H1 (cell line): ENCODE results near the gene JADE1. TPM values are rescaled to one million over a fixed set of nuclear protein-coding genes. Genes with fewer than 3 reads are reported as not detected.

Experiments used
- CTCF ChIA-PET: fragments of 300-600 bp; sonication (Branson Sonifier 250); formaldehyde crosslinking; loops from one replicate; lab custom pipeline; 2021; ENCODE audit not compliant: partially characterized antibody; lab: Charles Lee
- POLR2A ChIA-PET: fragments of 300-600 bp; sonication (Branson Sonifier 250); formaldehyde crosslinking; loops from one replicate; lab custom pipeline; 2021; ENCODE audit warnings: inconsistent platforms; ENCODE audit not compliant: partially characterized antibody; lab: Charles Lee
- DNase-seq, 2 experiments: peaks; one replicate each; pipeline versions ENCODE4 v3.0.0 to v3.0.0-alpha.2; 2010 to 2022; ENCODE audit warnings: low spot score in 2 of 2, low read depth in 1 of 2, mixed read lengths in 1 of 2
- FAIRE-seq: peaks from 2 replicates; lab custom pipeline; 2011; peaks lifted over from hg19 to GRCh38; lab: Jason Lieb, UNC
- H2AFZ ChIP-seq: 2 replicates; pipeline ENCODE4 v1.8.1; 2012; ENCODE audit warnings: low read length, inconsistent platforms
- H2AK5ac ChIP-seq: 2 replicates; pipeline ENCODE4 v1.6.1; 2013; ENCODE audit warnings: low read depth, low read length
- H2BK120ac ChIP-seq: replicated peaks from 2 replicates; pipeline ENCODE3; 2013; ENCODE audit warnings: low read depth, low read length, inconsistent platforms
- H2BK12ac ChIP-seq: 2 replicates; pipeline ENCODE4 v1.6.1; 2013; ENCODE audit warnings: low read depth, low read length
- H2BK15ac ChIP-seq: 2 replicates; pipeline ENCODE4 v1.6.1; 2013; ENCODE audit warnings: low read length
- H2BK20ac ChIP-seq: 2 replicates; pipeline ENCODE4 v1.6.1; 2013; ENCODE audit warnings: low read length
- H2BK5ac ChIP-seq: 2 replicates; pipeline ENCODE4 v1.6.1; 2013; ENCODE audit warnings: low read depth, low read length
- H3K14ac ChIP-seq: 2 replicates; pipeline ENCODE4 v1.6.1; 2013; ENCODE audit warnings: inconsistent platforms; ENCODE audit not compliant: insufficient read length
- H3K18ac ChIP-seq: 2 replicates; pipeline ENCODE4 v1.6.1; 2013; ENCODE audit warnings: low read length; ENCODE audit errors: extremely low read depth
- H3K23ac ChIP-seq: 2 replicates; pipeline ENCODE4 v1.6.1; 2013; ENCODE audit warnings: inconsistent platforms; ENCODE audit not compliant: insufficient read length
- H3K23me2 ChIP-seq: 2 replicates; pipeline ENCODE4 v1.6.1; 2013; ENCODE audit warnings: low read depth, low read length
- H3K27ac ChIP-seq: 2 replicates; pipeline ENCODE4 v1.6.1; 2011; ENCODE audit warnings: low read depth, low read length, inconsistent platforms
- H3K27me3 ChIP-seq, 4 experiments: replicated peaks in 1 of 4; 1 replicate in 1 of 4; 2 replicates in 3 of 4; pipeline versions ENCODE4 v1.6.1 to v1.8.1; 2011 to 2013; ENCODE audit warnings: low read length in 3 of 4, mild to moderate bottlenecking in 3 of 4, inconsistent platforms in 2 of 4, mixed read lengths in 2 of 4, moderate library complexity in 1 of 4; ENCODE audit not compliant: control insufficient read depth in 3 of 4, insufficient read depth in 3 of 4; ENCODE audit errors: extremely low read depth in 1 of 4
- H3K36me3 ChIP-seq, 4 experiments: 2 replicates each; pipeline versions ENCODE4 v1.6.1 to v1.8.1; 2011 to 2013; ENCODE audit warnings: mild to moderate bottlenecking in 4 of 4, low read length in 3 of 4, moderate library complexity in 2 of 4, control low read depth in 1 of 4, inconsistent platforms in 1 of 4; ENCODE audit not compliant: insufficient read depth in 4 of 4, control insufficient read depth in 2 of 4
- H3K4ac ChIP-seq: replicated peaks from 2 replicates; pipeline ENCODE3; 2013; ENCODE audit warnings: low read length, low read depth, mixed read lengths, inconsistent platforms; ENCODE audit not compliant: insufficient read length
- H3K4me1 ChIP-seq, 4 experiments: replicated peaks in 1 of 4; 1 replicate in 1 of 4; 2 replicates in 3 of 4; pipeline versions ENCODE4 v1.6.1 to v1.8.1; 2011 to 2013; ENCODE audit warnings: low read length in 3 of 4, inconsistent platforms in 2 of 4, mixed read lengths in 1 of 4; ENCODE audit not compliant: insufficient read depth in 4 of 4, control insufficient read depth in 3 of 4
- H3K4me2 ChIP-seq, 2 experiments: 2 replicates each; pipeline versions ENCODE4 v1.6.1 to v1.8.1; 2011 to 2013; ENCODE audit warnings: low read depth in 2 of 2, low read length in 2 of 2, control low read depth in 1 of 2, inconsistent platforms in 1 of 2, mild to moderate bottlenecking in 1 of 2; ENCODE audit not compliant: insufficient read depth in 1 of 2
- H3K4me3 ChIP-seq, 4 experiments: fragments of 200-600, 300-600 bp in 1 of 4; sonication (generic), shearing (Covaris generic), sonication (Bioruptor Twin) in 1 of 4; 2 replicates each; pipeline versions ENCODE4 v1.5.1 to v1.8.1; 2011 to 2016; ENCODE audit warnings: low read length in 4 of 4, low read depth in 3 of 4, control low read depth in 2 of 4, inconsistent platforms in 2 of 4, mild to moderate bottlenecking in 2 of 4, mixed read lengths in 1 of 4, moderate library complexity in 1 of 4; ENCODE audit not compliant: insufficient read depth in 2 of 4; ENCODE audit errors: extremely low read depth in 1 of 4
- H3K56ac ChIP-seq: replicated peaks from 2 replicates; pipeline ENCODE3; 2013; ENCODE audit warnings: low read depth, mild to moderate bottlenecking, mixed read lengths, low read length, inconsistent platforms; ENCODE audit not compliant: insufficient read length
- H3K79me1 ChIP-seq: 2 replicates; pipeline ENCODE4 v1.6.1; 2013; ENCODE audit warnings: low read depth, low read length, control low read depth
- H3K79me2 ChIP-seq, 2 experiments: 2 replicates each; pipeline versions ENCODE4 v1.6.1 to v1.8.1; 2012 to 2013; ENCODE audit warnings: low read length in 2 of 2, mild to moderate bottlenecking in 2 of 2, inconsistent platforms in 1 of 2; ENCODE audit not compliant: insufficient read depth in 2 of 2, control insufficient read depth in 1 of 2
- H3K9ac ChIP-seq, 4 experiments: replicated peaks in 1 of 4; 1 replicate in 1 of 4; 2 replicates in 3 of 4; pipeline versions ENCODE4 v1.6.1 to v1.8.1; 2011 to 2013; ENCODE audit warnings: low read depth in 3 of 4, low read length in 3 of 4, control low read depth in 2 of 4, mild to moderate bottlenecking in 2 of 4, moderate library complexity in 2 of 4, inconsistent platforms in 1 of 4; ENCODE audit errors: extremely low read depth in 1 of 4
- H3K9me3 ChIP-seq, 2 experiments: 2 replicates each; pipeline versions ENCODE4 v1.6.1 to v1.8.1; 2012 to 2013; ENCODE audit warnings: mild to moderate bottlenecking in 2 of 2, moderate library complexity in 2 of 2, control low read depth in 1 of 2, inconsistent platforms in 1 of 2, low read depth in 1 of 2, low read length in 1 of 2, mixed read lengths in 1 of 2; ENCODE audit not compliant: insufficient read depth in 2 of 2
- H4K20me1 ChIP-seq, 2 experiments: replicated peaks in 1 of 2; 2 replicates each; pipeline versions ENCODE3 to v1.8.1; 2011 to 2013; ENCODE audit warnings: inconsistent platforms in 2 of 2, low read length in 2 of 2, mild to moderate bottlenecking in 1 of 2; ENCODE audit not compliant: insufficient read depth in 2 of 2, control insufficient read depth in 1 of 2
- H4K5ac ChIP-seq: 2 replicates; pipeline ENCODE4 v1.6.1; 2013; ENCODE audit warnings: low read length, low read depth, mixed read lengths, inconsistent platforms; ENCODE audit not compliant: insufficient read length
- H4K8ac ChIP-seq: 2 replicates; pipeline ENCODE4 v1.8.0; 2013; ENCODE audit warnings: mild to moderate bottlenecking, moderate library complexity, low read length, inconsistent platforms; ENCODE audit not compliant: insufficient read depth; ENCODE audit errors: extremely low read depth
- H4K91ac ChIP-seq: replicated peaks from 2 replicates; pipeline ENCODE3; 2013; ENCODE audit warnings: low read length, mixed read lengths, inconsistent platforms; ENCODE audit not compliant: insufficient read length
- ASH2L ChIP-seq: fragments of 200-600, 300-600 bp; sonication (generic); IDR thresholded peaks from one replicate; pipeline ENCODE4 v1.7.1; 2017; ENCODE audit warnings: low read length
- SP2 ChIP-seq: IDR thresholded peaks from 2 replicates; pipeline ENCODE4 v1.6.1; 2012; ENCODE audit warnings: mild to moderate bottlenecking, low read length, inconsistent platforms
- WGBS, 2 experiments: shearing (Covaris generic) in 1 of 2; methylation state at CpG; one replicate each; pipeline versions ENCODE4 v1.1.6 to v1.1.7; 2013 to 2015; ENCODE audit warnings: low lambda C conversion rate in 2 of 2, mixed read lengths in 2 of 2, inconsistent platforms in 1 of 2, low coverage in 1 of 2, missing lambda C conversion rate in 1 of 2; ENCODE audit not compliant: insufficient replicate concordance in 2 of 2, insufficient coverage in 1 of 2, insufficient read length in 1 of 2; ENCODE audit errors: extremely low coverage in 1 of 2, missing lambda C conversion rate in 1 of 2; 5-methylcytosine and 5-hydroxymethylcytosine counted together
- polyA plus RNA-seq, 7 experiments: library from polyadenylated mRNA; depleted of rRNA in 3 of 7; stranded (reverse) in 5 of 7; unstranded in 2 of 7; fragments of >200 nt in 5 of 7; fragments of 200-250 nt in 2 of 7; gene quantifications; 1 replicate in 5 of 7; 2 replicates in 1 of 7; 4 replicates in 1 of 7; pipeline versions ENCODE4 v1.2.1 to v1.2.3, GENCODE V29; 2011 to 2013; ENCODE audit warnings: missing spikeins in 2 of 7, mixed read lengths in 2 of 7
- total RNA-seq: library from RNA; stranded (reverse); fragmentation: NEBNext Ultra II Directional; extraction: Animal tissue kit (Norgen Biotek cat#: 25700); gene quantifications from 2 replicates; pipeline ENCODE4 v1.2.1, GENCODE V29; 2021

JADE1 gene
- total and polyA plus RNA-seq, 2 of the 8 experiments (the other 6 are each of a cell fraction or from before 2014, with no cell fraction given), result 37.7 to 213 TPM

- no peak for FAIRE-seq
- no peaks in the 10 kb centered on the region for H3K36me3 ChIP-seq
- H3K4ac ChIP-seq, result no peak overlapping the region
- H4K8ac ChIP-seq, result 0 out of 2 replicates have a peak overlapping the region, but pooled peaks have one; percentile 0
- H2AFZ ChIP-seq, result peak overlapping the region; percentile 37
- H3K4me3 ChIP-seq, result no peak overlapping the region
- 90% methylated on average over 18 of the region's 18 CpGs; no CpG with 5 or more reads in 1 of the 2 experiments for WGBS, 2 experiments
- H2BK5ac ChIP-seq, result peak overlapping the region; percentile 54; the same call in 1 of the 2 replicates
- no peak overlapping the region; the same call in 1 of the 2 replicates for H3K27ac ChIP-seq
- H2BK120ac ChIP-seq, result peak overlapping the region; percentile 21
- H3K9me3 ChIP-seq, result no peaks in the 10 kb centered on the region
- H4K20me1 ChIP-seq, result no peaks in the 10 kb centered on the region
- H3K56ac ChIP-seq, result no peak overlapping the region
- POLR2A ChIA-PET, result interaction anchor here (1.7 to 2.4 kb wide), 2 partner anchors 15 to 26 kb away, joined by 4 to 7 read pairs; no protein-coding TSS in a partner anchor
- H3K14ac ChIP-seq, result no peak overlapping the region
- peak overlapping the region; percentile 69 for H4K91ac ChIP-seq
- peak overlapping the region; percentile 20; the same call in 1 of the 2 replicates for H2BK15ac ChIP-seq
- H4K5ac ChIP-seq, result no peak overlapping the region
- H3K4me2 ChIP-seq, result no peak overlapping the region
- no peaks in the 10 kb centered on the region for H3K27me3 ChIP-seq
- H3K23me2 ChIP-seq, result no peaks in the 10 kb centered on the region
- peak overlapping the region; percentile 1; the same call in 1 of the 2 replicates for H2BK12ac ChIP-seq
- H3K9ac ChIP-seq, result no peak overlapping the region
- TF ChIP-seq ASH2L (no peak), SP2 (no peak)
- no peaks in the 10 kb centered on the region for H3K79me1 ChIP-seq
- no peak overlapping the region for H3K23ac ChIP-seq
- CTCF ChIA-PET, result interaction anchor here (1.1 to 1.4 kb wide), 3 partner anchors 15 to 214 kb away, joined by 4 to 5 read pairs (median 5); partner anchors contain the start of gene JADE1
- H3K4me1 ChIP-seq, result peaks cover 0 to 8% (median 0%) of the 10 kb centered on the region in 4 experiments; a peak in 2 of 7 replicates
- peak overlapping the region; percentile 56; the same call in 1 of the 2 replicates for H2BK20ac ChIP-seq
- no peak overlapping the region for H2AK5ac ChIP-seq
- no peak overlapping the region for H3K18ac ChIP-seq
- H3K79me2 ChIP-seq, result no peaks in the 10 kb centered on the region
- no peak for DNase-seq
Observed at GRCh38 chr4:128787509-128788311, 21.8 kb upstream of the JADE1 start.
